Astrocyte (in vitro differentiated cells and primary cell): ENCODE data around the gene ATG7.
"Not testable (repeated sequence)": the region's sequence is repeated elsewhere in the genome, so short reads cannot be mapped to it uniquely, and the experiment has no call there.

Experiments used
- EZH2 ChIP-seq: IDR thresholded peaks from 2 replicates; pipeline ENCODE4 v1.6.1; 2012; ENCODE audit warnings: mild to moderate bottlenecking, low read length, inconsistent platforms; ENCODE audit not compliant: insufficient read depth
- TF ChIP-seq, protein P1 (sequence below): IDR thresholded peaks from 2 replicates; pipeline ENCODE4 v1.5.1; 2011; ENCODE audit warnings: low read depth, mild to moderate bottlenecking, inconsistent platforms, low read length, moderate library complexity; ENCODE audit not compliant: insufficient read depth

DNA sequence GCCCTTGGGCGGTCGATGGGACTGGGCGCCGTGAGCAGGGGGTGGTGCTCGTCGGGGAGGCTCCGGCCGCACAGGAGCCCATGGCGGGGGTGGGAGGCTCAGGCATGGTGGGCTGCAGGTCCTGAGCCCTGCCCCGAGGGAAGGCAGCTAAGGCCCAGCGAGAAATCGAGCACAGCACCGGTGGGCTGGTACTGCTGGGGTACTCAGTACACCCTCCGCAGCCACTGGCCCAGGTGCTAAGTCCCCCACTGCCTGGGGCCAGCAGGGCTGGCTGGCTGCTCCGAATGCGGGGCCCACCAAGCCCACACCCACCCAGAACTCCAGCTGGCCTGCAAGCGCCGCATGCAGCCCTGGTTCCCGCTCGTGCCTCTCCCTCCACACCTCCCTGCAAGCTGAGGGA is 239.4 kb downstream of the ATG7 start:
- TF ChIP-seq, protein P1, sequence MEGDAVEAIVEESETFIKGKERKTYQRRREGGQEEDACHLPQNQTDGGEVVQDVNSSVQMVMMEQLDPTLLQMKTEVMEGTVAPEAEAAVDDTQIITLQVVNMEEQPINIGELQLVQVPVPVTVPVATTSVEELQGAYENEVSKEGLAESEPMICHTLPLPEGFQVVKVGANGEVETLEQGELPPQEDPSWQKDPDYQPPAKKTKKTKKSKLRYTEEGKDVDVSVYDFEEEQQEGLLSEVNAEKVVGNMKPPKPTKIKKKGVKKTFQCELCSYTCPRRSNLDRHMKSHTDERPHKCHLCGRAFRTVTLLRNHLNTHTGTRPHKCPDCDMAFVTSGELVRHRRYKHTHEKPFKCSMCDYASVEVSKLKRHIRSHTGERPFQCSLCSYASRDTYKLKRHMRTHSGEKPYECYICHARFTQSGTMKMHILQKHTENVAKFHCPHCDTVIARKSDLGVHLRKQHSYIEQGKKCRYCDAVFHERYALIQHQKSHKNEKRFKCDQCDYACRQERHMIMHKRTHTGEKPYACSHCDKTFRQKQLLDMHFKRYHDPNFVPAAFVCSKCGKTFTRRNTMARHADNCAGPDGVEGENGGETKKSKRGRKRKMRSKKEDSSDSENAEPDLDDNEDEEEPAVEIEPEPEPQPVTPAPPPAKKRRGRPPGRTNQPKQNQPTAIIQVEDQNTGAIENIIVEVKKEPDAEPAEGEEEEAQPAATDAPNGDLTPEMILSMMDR, result not testable (repeated sequence)
- TF ChIP-seq EZH2, result not testable (repeated sequence)
